Retinal pigment epithelial cell (primary cell): ENCODE data around the gene CIAO3.
A peak's percentile ranks its signal among the peaks of the same experiment; 100 is the strongest.

Experiments used
- DNase-seq: peaks from one replicate; pipeline ENCODE4 v3.0.0-alpha.2; 2010; ENCODE audit warnings: low read depth
- H3K4me3 ChIP-seq: 2 replicates; pipeline ENCODE4 v1.5.1; 2011; ENCODE audit warnings: mild to moderate bottlenecking, low read length, control low read depth, moderate library complexity
- TF ChIP-seq, protein P1 (sequence below): conservative IDR thresholded peaks from 2 replicates; pipeline ENCODE4 v1.5.1; 2011; ENCODE audit warnings: low read depth, low read length, control low read depth, inconsistent platforms

CIAO3 gene

DNA sequence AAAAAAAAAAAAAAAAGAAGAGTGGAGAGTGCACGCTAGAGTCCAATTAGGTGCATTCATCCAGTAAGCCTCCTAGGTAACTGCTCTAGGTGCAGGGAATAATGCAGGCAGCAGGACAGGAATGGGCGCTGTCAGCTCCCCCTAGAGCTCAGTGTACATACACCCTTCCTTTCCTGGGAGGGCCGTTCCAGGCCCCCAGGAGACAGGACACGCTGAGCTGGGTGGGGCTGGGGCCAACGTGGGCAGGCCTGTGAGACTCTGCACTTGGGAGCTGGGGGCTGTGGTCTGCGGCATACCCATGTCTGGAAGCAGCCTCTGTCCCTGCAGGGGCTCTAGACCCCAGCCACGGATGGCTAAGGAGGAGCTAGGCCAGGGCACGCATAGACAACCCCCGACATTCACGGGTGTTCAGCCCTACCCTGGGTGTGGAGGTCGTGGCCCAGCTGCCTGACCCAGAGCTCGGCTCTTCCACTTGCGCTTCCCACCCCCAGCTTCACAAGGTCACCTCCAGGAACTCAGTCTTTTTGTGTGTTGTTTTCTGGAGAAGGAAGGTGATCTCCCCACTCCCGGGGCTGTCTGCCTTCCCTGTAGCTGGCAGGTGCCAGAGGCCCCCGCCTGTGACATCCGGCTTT, 20.9 kb downstream of the CIAO3 start:
- no peak for DNase-seq
- peak overlapping the region; percentile 67 for H3K4me3 ChIP-seq
- TF ChIP-seq, protein P1, sequence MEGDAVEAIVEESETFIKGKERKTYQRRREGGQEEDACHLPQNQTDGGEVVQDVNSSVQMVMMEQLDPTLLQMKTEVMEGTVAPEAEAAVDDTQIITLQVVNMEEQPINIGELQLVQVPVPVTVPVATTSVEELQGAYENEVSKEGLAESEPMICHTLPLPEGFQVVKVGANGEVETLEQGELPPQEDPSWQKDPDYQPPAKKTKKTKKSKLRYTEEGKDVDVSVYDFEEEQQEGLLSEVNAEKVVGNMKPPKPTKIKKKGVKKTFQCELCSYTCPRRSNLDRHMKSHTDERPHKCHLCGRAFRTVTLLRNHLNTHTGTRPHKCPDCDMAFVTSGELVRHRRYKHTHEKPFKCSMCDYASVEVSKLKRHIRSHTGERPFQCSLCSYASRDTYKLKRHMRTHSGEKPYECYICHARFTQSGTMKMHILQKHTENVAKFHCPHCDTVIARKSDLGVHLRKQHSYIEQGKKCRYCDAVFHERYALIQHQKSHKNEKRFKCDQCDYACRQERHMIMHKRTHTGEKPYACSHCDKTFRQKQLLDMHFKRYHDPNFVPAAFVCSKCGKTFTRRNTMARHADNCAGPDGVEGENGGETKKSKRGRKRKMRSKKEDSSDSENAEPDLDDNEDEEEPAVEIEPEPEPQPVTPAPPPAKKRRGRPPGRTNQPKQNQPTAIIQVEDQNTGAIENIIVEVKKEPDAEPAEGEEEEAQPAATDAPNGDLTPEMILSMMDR, result peak; percentile 42

DNA sequence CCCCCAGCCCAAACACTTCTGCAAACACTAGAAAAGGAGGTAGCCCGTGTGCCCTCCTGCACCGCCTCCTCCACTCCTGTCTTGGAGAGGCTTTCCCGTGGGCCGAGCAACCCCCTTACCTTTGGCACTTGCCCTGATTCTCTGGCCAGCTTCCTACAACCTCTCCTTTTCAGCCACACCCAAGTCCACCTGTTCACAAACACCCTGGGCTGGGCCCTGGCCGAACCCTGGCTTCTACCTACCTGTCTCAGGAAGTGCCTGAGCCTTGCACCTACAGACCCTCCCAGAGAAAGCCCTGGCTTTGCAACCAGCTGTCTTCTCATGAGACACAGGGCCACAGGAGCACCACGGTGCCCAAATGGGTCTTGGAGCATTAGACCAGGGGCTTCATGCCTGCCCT, 21.9 kb downstream of the CIAO3 start:
- no peak overlapping the region for H3K4me3 ChIP-seq
- TF ChIP-seq, protein P1, result no peak
- DNase-seq, result no peak

DNA sequence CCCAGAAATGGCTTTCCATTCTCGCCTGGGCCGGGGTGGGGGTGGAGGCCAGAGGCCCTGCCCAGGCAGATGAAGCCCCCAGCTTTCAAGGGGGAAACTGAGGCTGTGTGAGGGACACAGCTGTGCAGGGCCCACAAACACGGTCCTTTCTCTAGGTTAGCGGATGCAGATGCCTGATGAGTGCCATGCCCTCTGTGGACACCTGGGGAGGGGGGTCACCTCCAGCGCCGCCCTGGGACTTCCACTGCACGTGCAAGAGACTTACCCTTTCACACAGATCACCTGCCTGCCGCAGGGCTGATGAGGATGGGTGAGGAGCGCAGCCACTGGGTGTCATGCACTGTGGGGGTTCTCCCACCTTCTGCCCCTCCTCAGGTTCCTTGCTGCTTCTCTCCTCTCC, 22.4 kb downstream of the CIAO3 start:
- no peak for DNase-seq
- TF ChIP-seq, protein P1, result no peak
- no peak overlapping the region for H3K4me3 ChIP-seq

DNA sequence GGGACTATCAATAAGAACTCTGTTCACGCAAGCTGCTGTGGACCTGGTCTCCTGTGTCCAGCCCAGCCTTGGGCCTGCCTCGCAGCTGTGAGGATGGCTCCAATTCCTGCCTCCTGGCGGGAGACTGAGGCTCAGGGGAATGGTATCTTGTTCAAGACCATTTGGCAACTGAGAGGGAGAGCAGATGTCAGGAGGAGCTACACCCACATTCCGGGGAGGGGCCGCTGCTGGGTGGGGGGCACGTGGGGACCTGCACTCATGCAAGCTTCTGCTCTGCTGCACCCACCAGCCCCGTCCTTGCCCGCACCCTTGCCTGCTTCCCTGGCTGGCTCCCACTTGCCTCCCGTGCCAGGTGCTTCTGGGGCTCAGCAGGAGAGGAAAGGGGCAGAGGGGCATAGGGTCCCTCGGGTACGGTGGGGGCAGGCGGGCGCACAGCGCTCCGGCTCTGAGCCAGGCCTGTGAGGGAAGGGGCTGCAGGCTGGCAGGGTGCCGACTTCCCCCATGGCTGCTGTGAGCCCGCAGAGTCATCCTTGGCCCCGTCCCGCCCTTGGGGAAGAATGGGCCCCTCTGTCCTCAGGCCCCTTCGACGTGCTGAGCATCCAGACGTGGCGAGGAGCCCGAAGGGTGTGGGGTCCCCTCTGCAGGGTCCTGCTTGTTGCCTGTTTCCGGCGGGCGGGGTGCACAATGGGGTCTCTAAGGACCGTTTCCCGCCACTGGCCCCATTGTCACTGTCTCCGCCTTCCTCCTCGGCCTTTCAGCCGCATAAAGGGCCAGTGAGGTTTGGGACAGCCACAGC, 23.1 kb downstream of the CIAO3 start:
- DNase-seq, result no peak
- no peak overlapping the region for H3K4me3 ChIP-seq
- TF ChIP-seq, protein P1, result no peak

DNA sequence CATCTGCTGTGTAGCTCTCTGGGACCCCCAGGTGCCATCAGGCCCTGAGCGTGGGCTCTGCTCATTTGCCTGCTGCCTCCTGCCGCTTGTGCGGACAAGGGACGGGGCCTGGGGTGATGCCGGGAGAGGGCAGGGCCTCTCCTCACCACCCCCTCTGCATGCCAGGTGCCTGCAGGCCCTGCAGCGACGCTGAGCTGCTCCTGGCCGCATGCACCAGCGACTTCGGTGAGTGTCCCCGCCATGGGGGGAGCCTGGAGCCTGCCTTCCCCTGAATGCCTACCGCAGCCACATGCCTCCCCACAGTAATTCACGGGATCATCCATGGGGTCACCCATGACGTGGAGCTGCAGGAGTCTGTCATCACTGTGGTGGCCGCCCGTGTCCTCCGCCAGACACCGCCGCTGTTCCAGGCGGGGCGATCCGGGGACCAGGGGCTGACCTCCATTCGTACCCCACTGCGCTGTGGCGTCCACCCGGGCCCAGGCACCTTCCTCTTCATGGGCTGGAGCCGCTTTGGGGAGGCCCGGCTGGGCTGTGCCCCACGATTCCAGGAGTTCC, 23.9 kb downstream of the CIAO3 start:
- peak overlapping the region; percentile 57 for H3K4me3 ChIP-seq
- TF ChIP-seq, protein P1, result no peak

DNA sequence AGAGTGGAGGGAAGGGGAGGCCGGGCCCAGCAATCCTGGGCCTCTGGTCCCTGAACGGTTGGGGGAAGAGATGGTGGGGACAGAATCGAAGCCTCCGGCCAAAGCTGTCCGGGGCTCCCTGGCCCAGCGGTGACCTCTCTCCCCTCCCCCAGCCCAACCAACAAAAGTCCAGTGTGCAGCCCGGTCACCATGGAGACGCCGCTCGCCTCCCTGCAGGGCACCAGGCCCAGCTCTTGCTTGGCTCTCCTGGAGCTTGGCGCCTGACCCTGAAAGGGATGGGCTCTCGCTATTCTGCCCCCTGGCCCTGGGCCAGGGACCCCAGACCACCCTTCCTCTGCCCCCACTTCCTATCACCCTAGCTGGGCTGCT, 24.6 kb downstream of the CIAO3 start:
- TF ChIP-seq, protein P1, result peak; percentile 1
- peak overlapping the region; percentile 57 for H3K4me3 ChIP-seq
- no peak for DNase-seq

More for the DNA sequence above, 23.9 kb downstream of the CIAO3 start:
- DNase-seq, result no peak
